ENCODE results near the gene ALOXE3. TPM values are rescaled to one million over a fixed set of nuclear protein-coding genes. Genes with fewer than 3 reads are reported as not detected.
"Not testable (repeated sequence)": the region's sequence is repeated elsewhere in the genome, so short reads cannot be mapped to it uniquely, and the experiment has no call there.

The ALOXE3 gene
- polyA plus RNA-seq, 12 donors: 0.08 to 0.37 (median 0.22) TPM; not detected in 9

DNA sequence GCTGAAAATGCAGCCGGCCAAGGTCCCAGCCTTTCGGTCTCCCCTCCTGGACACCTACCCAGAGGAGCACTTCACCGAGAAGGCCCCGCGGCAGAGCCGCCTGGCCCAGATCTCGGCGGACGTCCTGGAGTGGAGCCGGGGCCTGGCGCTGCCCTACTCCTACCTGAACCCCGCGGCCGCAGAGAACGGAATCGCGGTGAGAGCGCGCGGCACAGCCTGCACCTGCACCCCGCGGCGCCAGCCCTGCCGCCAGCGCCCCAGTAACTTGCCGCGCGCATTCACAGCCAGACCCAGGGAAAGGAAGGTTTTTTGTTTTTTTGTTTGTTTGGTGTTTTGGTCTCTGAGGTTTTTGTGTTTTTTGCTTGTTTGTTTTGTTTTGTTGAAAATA lies 46.0 kb downstream of the ALOXE3 start:
- no peak for DNase-seq

DNA sequence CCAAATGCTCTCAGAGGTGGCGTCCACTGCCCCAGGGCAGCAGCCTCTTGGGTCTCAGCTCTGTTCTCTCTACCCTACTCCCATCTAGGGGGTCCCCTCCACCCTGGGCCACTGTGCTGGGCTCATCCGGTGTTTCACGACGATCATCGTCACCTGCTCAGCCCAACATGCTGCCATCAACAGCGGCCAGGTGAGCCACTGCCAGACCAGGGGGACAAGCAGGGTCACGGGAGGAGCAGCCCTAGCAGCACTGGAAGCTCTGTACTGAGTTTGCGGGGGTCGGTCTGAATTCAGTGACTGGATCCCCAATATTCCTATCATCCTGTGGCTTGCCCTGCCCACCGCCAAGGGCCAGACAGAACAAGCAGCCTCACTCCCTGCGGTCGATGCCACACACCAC lies 46.8 kb downstream of the ALOXE3 start:
- no peak for DNase-seq

DNA sequence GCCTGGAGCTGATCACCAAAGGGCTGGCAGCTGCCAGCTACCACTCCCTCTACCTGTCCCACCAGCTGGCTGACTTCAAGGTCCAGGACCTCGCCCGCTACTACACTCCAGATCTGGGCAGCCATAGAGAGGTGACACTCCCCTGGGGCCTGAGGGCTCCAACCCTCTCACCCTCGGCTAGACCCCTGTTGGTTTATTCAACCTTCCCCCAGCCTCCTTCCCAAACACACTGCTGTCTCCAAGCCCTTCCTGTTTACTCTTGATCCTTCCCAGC lies 48.8 kb downstream of the ALOXE3 start:
- DNase-seq: no peak

DNA sequence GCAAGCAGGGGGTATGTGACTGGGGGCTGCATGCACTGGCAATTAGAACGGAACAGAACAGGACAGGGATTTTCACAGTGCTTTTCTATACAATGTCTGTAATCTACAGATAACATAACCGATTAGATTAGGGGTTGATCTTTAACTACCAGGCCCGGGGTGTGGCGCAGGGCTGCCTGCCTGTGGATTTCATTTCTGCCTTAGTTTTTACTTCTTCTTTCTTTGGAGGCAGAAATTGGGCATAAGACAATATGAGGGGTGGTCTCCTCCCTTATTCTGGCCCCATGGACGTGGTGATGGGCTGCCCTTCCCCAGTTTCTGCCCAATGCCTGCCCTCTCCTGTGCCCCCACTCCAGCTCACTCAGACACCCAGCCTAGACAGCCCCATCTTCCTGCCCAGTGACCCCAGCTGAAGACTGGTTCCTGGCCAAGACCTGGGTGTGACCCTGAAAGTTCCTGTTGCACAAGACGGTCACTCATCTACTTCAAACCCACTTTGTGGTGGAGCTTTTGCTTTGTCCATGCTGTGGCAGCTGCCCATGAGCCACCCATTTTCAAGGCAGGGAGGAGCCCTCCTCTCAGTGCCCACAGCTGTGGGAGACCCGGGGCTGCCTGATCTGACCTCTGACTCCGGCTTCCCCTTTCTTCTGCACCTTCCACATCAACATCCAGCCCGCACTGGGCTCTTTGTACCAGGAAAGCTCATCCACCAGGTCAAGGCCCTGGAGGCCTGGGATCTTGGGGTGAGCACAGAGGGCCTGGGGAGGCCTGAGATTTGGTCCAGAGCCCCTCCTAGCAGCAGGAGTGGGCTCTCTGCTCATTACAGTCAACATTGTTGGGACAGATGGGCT lies 49.4 kb downstream of the ALOXE3 start:
- DNase-seq: no peak

DNA sequence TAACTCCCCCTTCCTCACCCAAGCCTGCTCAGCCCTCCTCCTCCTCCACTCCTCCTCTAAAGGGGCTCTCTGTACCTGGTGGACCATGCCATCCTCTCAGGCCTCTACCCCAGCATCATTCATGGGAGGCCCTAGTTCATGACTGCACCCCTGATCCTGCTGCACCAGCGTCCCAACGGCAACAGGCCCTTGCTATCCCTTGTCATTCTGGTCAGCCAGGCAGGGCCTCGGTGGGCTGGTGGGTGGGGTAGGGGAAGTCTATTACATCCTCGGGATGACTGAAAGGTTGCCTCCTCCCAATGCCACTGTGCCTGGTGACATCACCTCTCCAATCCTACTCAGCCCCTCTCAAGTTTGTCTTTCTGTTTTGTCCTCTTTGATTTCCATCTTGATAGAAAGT lies 50.5 kb downstream of the ALOXE3 start:
- DNase-seq: no peak

DNA sequence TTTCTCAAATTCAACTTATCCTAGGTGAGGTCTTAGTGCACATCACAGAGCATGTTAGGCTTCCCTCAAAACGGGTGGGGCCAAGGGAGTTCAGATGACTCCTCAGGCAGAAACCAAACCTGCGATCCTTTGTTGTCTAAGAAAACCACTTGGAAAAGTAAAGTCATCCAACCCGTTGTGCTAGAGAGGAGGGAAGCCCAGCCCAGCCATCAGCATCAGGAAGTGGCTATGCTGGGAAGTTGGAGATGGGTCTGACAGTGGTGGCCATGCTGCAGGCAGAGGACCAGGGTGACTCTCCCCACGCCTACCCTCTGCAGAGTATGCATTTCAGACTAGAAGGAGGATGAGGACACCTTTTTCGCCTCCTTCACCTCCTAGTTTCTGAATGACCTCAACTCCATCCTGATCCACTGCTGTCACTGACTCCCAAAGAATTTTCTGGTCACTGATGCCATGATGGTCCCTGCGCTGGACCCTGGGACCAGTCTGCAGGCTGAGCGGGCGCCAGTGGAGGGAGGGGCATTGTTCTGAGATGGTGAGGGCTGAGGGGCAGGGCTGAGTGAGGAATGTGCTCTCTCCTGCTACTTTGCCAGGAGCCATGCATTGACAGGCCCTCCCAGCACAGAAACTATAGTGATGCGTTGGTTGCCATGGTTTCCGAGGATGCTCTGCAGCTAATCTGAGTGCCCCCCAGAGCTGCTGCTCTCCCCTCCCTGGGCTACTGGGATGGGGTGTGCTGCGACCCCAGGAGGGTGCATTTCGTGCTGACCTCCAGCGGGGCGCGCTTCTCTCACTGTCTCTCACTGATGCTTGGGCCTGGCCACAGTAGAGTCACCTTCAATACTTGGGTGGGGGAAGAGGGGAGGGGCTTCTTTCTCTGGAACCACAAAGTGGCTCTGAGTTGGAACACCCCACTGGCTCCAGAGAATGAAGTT lies 51.2 kb downstream of the ALOXE3 start:
- no peak for DNase-seq

DNA sequence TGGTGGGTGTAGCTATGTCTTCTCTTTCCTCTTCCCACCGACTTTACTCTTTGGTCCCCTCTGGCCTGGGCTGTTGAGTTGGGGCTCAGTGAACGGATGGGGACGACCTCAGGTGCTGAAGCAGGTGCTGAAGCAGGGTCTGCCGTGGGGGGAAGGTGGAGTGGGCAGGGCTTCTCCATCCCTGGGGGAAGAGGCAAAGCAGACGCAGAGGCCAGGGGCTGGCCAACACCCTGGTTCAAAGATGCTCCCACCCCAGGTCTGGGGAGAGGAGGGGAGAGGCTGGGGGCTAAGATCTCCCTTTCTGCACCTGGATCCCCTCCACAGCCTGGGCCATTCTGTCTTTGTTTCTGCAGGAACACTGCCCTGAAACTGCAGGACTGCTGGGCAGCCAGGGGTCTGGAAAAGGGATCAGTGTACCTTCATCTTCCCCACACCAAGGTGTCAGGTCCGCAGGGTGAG lies 53.7 kb downstream of the ALOXE3 start:
- no peak for DNase-seq

DNA sequence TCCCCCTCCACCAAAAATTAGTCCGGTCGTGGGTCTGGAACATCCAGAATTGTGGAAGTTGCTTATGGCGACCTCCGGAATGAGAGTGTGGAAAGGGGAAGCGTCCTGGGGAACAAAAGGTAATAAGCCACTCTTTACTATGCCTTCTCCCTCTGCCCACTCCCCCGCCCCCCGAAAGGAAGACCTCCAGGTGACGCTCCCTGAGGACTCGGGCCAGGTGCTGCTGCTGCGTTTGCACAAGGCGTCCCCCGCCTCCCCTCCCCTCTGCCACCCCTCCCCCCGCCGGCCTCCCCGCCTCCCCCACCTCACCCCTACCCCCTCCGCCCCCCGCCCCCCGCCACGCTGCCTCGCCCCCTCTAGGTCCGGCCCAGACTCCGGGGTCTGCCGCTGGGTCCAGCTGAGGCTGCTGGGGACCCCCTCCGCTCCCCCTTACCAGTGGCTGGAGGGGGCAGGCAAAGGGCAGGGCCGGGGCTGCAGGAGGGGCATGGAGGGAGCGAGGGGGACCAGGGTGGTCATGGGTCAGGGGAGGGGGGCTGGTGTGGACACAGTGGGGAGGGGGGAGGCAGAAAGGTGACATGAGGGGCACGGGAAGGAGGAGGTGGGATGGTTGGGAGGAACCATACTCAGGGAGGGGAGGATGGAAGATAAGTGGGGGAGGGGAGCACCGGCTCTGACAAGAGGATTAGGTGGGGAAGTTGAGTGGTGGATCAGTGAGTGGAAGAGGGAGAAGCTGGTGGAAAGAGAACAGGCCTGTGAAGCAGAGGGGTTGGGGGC lies 54.4 kb downstream of the ALOXE3 start:
- no peak for DNase-seq

DNA sequence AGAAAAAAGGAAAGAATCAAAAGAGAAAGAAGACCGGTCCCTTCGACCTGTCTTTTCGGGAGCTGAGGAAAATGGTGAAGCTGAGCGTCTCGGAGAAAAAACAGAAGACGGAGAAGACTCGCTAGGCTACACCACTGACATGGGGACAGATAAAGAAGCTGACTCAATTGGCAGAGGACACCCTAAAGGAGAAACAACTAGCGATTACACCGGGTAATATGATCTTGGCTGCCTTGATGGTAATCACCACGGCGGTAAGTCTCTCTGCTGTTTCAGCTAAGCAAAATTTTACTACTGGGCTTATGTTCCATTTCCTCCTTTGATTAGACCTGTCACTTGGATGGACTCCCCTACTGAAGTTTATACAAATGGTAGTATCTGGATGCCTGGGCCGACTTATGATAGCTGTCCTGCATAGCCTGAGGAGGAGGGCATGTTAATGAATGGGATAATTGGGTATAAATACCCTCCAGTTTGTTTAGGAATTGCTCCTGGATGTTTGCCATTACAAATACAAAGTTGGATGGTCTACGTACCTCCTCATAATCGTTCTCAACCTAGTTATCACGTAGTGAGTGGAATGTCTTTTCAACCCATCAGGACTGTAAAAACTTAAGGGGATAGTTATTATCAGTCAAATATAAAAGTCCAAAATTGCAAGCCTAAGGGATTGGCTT lies 55.4 kb downstream of the ALOXE3 start:
- DNase-seq: no peak

DNA sequence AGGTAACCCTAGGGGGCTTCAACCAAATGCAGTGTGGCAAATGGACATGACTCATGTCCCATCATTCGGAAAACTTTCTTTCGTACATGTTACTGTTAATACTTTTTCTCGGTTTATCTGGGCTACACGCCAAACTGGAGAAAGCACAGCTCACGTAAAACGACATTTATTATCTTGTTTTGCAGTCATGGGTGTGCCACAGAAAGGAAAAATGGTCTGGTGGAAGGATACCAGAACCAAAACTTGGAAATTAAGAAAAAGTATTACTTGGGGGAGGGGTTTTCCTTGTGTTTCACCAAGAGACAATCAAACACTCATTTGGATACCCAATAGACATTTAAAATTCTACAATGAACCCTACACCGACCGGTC lies 55.9 kb downstream of the ALOXE3 start:
- no peak for DNase-seq

DNA sequence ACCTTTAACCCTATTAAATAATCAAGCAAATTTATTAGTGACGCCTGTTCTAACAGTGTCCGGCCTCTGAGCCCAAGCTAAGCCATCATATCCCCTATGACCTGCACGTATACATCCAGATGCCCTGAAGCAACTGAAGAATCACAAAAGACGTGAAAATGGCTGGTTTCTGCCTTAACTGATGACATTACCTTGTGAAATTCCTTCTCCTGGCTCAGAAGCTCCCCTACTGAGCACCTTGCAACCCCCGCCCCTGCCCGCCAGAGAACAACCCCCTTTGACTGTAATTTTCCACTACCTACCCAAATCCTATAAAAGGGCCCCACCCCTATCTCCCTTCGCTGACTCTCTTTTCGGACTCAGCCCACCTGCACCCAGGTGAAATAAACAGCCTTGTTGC lies 56.5 kb downstream of the ALOXE3 start:
- DNase-seq: not testable (repeated sequence)

DNA sequence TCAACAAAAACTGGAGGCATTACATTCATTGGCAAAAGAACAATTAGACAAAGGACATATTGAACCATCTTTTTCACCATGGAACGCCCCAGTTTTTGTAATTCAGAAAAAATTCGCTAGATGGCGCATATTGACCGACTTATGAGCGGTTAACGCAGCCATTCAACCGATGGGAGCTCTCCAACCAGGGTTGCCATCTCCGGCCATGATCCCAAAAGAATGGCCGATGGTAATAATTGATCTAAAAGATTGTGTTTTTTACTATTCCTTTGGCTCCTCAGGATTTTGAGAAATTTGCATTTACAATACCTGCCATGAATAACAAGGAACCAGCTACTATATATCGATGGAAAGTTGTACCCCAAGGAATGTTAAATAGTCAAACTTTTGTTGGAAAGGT lies 58.0 kb downstream of the ALOXE3 start:
- peak; percentile 79 for DNase-seq

DNA sequence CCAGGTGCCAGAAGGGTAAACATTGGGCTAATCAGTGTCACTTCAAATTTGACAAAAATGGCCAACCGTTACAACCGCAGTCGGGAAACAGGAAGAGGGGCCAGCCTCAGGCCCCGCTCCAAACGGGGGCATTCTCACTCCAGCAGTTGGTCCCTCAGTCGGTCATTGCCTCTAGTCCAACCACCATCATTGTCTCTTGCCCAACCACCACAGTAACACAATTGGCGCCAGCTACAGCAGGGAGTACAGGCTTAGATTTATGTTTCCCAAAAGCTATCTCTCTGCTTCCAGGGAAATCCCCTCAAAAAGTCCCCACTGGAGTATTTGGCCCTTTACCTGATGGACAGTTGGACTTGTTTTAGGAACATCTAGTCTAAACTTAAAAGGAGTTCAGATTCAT lies 59.2 kb downstream of the ALOXE3 start:
- no peak for DNase-seq

DNA sequence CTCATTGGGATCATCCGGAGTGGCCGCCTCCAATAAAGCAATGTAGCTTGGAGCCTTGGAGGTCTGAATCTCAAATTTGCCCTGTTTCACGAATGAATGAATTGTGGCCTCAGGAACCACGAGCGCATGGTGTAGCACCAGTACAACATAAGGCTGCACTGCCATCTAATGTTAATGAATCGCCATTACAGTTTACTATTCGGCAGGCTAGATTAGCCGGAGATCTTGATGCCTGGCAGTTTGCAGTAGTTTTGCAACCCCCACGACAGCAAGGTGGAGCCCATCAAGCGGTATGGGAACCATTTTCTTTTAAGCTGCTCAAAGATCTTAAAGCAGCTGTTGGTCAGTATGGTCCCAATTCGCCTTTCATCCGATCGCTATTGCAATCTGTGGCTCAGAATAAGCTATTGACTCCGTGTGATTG lies 60.6 kb downstream of the ALOXE3 start:
- DNase-seq: peak; percentile 69

DNA sequence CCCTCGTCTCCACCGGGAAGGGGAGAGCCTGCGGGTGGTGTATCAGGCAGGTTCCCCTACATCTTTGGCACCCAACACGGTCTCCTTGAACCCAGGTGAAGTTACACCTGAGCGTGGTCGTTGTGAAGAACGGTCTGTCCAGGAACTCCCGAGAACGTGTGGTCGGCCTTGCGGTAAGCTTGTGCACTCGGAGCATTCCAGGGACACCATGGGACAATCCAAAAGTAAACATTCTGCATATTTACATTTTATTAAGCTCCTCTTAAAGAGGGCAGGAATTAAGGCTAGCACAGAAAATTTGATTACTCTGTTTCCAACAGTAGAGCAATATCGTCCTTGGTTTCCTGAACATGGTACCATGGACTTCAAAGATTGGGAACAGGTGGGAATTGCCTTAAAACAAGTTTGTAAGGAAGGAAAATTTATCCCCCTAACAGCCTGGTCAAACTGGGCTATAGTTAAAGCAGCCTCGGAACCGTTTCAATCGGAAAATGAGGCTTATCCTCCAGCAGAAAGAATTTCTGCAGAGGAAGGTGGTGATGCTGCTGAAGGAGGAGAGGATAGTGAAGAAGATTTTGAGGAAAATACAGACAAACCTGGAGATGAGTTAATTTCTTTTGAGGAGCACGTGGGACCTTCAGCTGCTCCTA lies 61.2 kb downstream of the ALOXE3 start:
- no peak for DNase-seq

DNA sequence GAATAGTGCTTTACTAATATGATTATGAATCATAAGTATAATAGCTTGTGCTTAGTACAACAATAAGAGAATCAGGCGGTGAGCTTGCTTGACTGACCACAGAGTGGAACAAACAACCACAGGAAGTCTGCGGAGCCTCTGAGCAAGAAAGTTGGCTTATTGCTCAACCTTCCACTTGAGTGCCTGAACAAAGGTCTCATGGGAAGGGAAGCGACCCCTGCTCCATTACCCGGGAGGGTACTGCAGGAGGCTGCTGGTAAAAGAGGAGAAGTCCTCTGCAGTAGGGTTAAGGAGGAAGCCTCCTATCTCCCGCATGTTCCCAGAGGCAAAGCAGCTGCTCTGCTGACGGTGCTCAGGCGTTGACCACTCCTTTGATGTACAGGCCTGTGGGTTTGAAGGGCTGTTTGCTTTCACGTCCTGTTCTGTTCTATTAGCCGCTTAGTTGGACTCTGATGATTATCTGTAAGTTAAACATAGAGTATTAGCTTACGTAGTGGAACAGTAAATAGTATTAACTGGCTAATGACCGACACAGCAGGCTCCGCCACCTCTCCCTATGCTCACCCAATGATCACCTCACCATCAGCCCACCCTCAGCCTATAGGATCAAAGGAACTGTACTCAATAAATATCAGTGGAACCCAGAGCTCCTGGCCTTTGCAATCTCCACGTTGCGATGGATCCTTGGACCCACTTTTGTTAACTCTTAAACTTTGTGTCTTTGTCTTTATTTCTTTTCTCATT lies 61.9 kb downstream of the ALOXE3 start:
- DNase-seq: no peak

DNA sequence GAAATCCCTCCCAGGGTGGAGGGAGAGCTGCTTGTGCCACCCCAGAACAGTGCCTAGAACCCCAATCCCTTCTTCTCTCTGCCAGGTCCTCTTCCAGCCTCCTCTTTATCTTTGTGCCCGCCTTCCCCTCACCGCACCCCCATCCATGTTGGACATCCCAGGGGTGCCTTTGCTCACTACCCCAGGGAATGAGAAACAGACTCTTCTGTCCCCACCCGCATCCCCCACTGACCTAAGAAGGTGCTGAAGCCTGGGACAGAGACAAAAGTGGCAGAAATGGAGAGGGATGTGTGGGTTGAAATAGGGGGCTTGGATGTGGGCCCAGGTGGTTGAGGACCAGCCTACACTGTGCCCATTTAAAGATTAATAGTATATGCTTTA lies 62.5 kb downstream of the ALOXE3 start:
- no peak for DNase-seq

DNA sequence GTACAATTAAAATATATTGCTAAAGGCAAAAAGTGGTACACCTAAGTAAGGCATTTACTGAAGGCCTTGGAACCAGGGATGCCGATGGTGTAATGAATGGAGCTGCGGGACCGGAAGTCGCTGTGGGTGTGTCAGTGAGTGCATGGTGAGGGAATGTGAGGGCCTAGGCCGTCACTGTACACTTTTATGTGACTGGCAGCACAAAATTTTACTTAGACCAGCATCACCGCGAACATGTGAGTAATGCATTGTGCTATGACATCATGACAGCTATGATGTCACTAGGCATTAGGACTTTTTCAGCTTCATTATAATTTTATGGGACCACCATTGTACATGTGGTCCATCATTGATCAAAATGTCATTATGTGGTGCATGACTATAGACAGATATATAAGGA lies 64.7 kb downstream of the ALOXE3 start:
- no peak for DNase-seq

DNA sequence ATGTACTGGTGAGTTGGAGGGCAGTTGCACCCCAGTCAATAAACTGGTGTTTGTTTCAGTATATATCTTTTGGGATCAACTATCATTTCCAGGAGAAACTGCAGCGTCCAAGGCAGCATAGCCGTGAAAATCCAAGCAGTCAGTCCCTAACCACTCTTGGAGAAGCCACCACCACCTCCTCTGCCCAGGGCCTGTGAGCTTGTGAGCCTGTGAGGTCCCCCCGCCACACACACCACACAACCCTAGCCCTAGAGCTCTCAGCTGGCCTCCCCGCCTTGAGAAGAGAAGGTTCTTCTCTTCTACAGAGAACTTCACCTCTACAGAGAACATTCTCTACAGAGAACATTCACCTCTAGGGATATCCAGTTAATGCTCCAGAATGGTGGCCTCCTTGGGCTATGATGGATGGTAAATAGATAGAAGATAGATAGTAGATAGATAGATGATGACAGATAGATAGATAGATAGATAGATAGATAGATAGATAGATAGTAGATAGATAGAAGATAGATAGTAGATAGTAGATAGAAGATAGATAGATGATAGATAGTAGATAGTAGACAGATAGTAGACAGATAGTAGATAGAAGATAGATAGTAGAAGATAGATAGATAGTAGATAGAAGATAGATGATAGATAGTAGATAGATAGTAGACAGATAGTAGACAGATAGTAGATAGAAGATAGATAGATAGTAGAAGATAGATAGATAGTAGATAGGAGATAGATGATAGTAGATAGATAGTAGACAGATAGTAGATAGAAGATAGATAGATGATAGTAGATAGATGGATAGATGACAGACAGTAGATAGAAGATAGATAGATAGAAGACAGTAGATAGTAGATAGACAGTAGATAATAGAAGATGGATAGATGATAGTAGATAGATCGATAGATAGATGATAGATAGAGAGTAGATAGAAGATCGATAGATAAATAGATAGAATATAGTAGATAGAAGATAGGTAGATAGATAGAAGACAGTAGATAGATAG lies 65.8 kb downstream of the ALOXE3 start:
- DNase-seq: no peak
